HepG2 (cell line): ENCODE data around the gene SCGB3A2.

ENCODE experiments used
- JUNB ChIP-seq: sonication (generic); formaldehyde crosslinking; IDR thresholded peaks from 2 replicates; pipeline ENCODE4 v1.8.0; 2022; ENCODE audit warnings: missing genetic modification reagents, mild to moderate bottlenecking, borderline replicate concordance
- POLR2A ChIP-seq, 2 experiments: IDR thresholded peaks; 2 replicates each; pipeline ENCODE4 v1.6.1; 2011; ENCODE audit warnings: low read depth in 2 of 2, low read length in 2 of 2, mild to moderate bottlenecking in 1 of 2, moderate library complexity in 1 of 2; ENCODE audit not compliant: insufficient read depth in 1 of 2
- RFX1 ChIP-seq: fragments of 450-650 bp; IDR thresholded peaks from 2 replicates; pipeline ENCODE4 v1.6.1; 2017
- ZFX ChIP-seq: sonication (generic); formaldehyde crosslinking; IDR thresholded peaks from 2 replicates; pipeline ENCODE4 v1.4.0; 2020; ENCODE audit warnings: mild to moderate bottlenecking, low read depth, missing genetic modification reagents, moderate library complexity
- ZNF331 ChIP-seq: sonication (generic); formaldehyde crosslinking; IDR thresholded peaks from 2 replicates; pipeline ENCODE4 v1.4.0; 2020; ENCODE audit warnings: missing genetic modification reagents
- ZNF558 ChIP-seq: sonication (generic); formaldehyde crosslinking; IDR thresholded peaks from 2 replicates; pipeline ENCODE4 v1.9.0; 2022; ENCODE audit warnings: mild to moderate bottlenecking, missing genetic modification reagents, borderline replicate concordance
- ZNF614 ChIP-seq: IDR thresholded peaks from 2 replicates; pipeline ENCODE4 v1.6.1; 2018; ENCODE audit warnings: missing biosample characterization, missing genetic modification reagents, inconsistent platforms, borderline replicate concordance
- TF ChIP-seq, protein P1 (sequence below): sonication (generic); formaldehyde crosslinking; IDR thresholded peaks from 2 replicates; pipeline ENCODE4 v1.5.0; 2020; ENCODE audit warnings: mild to moderate bottlenecking, missing genetic modification reagents, moderate library complexity
- TF ChIP-seq, protein P2 (sequence below): sonication (generic); formaldehyde crosslinking; IDR thresholded peaks from 2 replicates; pipeline ENCODE4 v1.4.0; 2020; ENCODE audit warnings: missing genetic modification reagents
- TF ChIP-seq, protein P3 (sequence below): sonication (generic); formaldehyde crosslinking; IDR thresholded peaks from 2 replicates; pipeline ENCODE4 v1.8.1; 2023; ENCODE audit warnings: mild to moderate bottlenecking, inconsistent platforms, moderate library complexity, missing genetic modification reagents, borderline replicate concordance

DNA sequence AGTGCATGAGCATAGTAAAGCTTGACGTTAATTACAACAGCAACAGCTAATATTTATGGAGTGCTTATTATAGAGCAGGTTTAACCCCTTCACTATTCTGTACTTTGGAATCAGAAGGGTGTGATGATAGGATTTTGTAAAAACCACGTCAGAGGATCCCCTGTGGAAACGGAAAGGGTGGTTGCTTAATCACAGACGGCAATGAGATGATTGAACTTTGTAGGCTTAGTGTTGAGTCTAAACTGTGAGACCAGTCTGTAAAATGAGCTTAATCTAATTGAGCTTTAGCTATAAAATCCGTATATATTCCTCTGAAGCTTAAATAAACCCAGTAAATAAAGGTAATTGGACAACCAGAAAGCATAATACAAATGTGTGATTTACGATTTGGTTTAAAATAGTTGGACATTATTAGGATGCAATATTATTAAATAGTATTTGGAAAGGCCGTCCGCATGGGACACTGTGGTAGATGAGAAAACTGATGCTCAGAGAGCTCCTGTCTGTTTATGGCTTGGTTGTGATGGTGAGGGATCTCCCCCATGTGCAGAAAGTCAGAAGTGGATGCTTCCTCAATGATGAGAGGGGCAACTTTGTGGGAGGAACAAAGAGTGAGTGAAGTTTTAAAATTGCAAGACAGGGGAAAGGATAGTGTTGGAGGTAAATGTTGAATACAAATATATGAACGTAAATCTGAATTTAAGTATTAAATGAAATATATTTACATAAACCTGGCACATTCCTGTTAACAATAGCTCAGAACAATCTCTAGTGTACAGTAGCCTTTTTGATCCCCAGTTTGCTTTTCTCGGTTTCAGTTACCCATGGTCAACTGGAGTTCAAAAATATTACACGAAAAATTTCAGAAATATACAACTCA lies 23.4 kb upstream of the SCGB3A2 start:
- TF ChIP-seq ZFX (CRISPR knock-in tag) (no peak), JUNB (CRISPR knock-in tag) (no peak), ZNF558 (no peak), ZNF614 (CRISPR knock-in tag) (no peak), ZNF331 (no peak), POLR2A (IDR thresholded peaks at IDR 0.05; ENCODE audit: insufficient read depth in 1 of 2, low read depth in 2 of 2, low read length in 2 of 2) (no peak), RFX1 (no peak)
- TF ChIP-seq, protein P1, sequence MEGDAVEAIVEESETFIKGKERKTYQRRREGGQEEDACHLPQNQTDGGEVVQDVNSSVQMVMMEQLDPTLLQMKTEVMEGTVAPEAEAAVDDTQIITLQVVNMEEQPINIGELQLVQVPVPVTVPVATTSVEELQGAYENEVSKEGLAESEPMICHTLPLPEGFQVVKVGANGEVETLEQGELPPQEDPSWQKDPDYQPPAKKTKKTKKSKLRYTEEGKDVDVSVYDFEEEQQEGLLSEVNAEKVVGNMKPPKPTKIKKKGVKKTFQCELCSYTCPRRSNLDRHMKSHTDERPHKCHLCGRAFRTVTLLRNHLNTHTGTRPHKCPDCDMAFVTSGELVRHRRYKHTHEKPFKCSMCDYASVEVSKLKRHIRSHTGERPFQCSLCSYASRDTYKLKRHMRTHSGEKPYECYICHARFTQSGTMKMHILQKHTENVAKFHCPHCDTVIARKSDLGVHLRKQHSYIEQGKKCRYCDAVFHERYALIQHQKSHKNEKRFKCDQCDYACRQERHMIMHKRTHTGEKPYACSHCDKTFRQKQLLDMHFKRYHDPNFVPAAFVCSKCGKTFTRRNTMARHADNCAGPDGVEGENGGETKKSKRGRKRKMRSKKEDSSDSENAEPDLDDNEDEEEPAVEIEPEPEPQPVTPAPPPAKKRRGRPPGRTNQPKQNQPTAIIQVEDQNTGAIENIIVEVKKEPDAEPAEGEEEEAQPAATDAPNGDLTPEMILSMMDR (CRISPR knock-in tag): no peak
- TF ChIP-seq, protein P2, sequence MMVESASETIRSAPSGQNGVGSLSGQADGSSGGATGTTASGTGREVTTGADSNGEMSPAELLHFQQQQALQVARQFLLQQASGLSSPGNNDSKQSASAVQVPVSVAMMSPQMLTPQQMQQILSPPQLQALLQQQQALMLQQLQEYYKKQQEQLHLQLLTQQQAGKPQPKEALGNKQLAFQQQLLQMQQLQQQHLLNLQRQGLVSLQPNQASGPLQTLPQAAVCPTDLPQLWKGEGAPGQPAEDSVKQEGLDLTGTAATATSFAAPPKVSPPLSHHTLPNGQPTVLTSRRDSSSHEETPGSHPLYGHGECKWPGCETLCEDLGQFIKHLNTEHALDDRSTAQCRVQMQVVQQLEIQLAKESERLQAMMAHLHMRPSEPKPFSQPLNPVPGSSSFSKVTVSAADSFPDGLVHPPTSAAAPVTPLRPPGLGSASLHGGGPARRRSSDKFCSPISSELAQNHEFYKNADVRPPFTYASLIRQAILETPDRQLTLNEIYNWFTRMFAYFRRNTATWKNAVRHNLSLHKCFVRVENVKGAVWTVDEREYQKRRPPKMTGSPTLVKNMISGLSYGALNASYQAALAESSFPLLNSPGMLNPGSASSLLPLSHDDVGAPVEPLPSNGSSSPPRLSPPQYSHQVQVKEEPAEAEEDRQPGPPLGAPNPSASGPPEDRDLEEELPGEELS (CRISPR knock-in tag): no peak
- TF ChIP-seq, protein P3, sequence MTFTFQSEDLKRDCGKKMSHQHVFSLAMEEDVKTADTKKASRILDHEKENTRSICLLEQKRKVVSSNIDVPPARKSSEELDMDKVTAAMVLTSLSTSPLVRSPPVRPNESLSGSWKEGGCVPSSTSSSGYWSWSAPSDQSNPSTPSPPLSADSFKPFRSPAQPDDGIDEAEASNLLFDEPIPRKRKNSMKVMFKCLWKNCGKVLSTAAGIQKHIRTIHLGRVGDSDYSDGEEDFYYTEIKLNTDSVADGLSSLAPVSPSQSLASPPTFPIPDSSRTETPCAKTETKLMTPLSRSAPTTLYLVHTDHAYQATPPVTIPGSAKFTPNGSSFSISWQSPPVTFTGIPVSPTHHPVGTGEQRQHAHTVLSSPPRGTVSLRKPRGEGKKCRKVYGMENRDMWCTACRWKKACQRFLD: no peak
